Uterus (tissue), 2 donors: ENCODE data around the gene API5.

Experiments used
- CTCF ChIP-seq, 4 experiments: fragments of 200-600 bp in 2 of 4; fragments of 450-650 bp in 2 of 4; sonication (generic) in 2 of 4; IDR thresholded peaks; one replicate each; pipeline ENCODE4 v1.5.1; 2016 to 2019; ENCODE audit warnings: antibody characterized with exemption in 4 of 4, mild to moderate bottlenecking in 2 of 4, moderate library complexity in 1 of 4
- POLR2A ChIP-seq, 2 donors: fragments of 450-650 bp; IDR thresholded peaks; one replicate each; pipeline ENCODE4 v1.6.1; 2016; ENCODE audit warnings: antibody characterized with exemption in 2 of 2, mild to moderate bottlenecking in 1 of 2, moderate library complexity in 1 of 2

DNA sequence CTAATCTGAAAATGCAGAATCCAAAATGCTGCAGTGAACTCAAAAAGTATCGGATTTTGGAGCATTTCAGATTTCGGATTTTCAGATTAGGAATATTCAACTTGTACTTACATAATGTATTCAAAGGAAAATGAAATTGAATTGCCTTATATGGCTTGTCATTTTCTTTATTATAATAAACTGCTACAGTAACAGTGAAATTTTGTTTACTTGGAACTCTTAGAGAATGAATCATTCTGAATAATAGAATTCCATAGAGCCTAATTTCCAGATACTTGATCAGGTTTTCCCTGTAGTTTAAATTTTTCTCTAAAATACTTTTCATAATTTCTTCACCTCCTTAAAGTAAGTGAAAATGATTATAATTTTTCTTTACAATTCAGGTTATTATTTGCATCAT is 64.3 kb downstream of the API5 start:
- TF ChIP-seq POLR2A (IDR thresholded peaks at IDR 0.05) (no peak), CTCF (IDR thresholded peaks at IDR 0.05) (no peak)
